Measurements from ENCODE around the gene MECR.

MECR gene

GRCh38 chr1:29230553-29231378 lies at the start of gene MECR:
Gene MECR, minus strand, starts transcription at chr1:29230934. Its CDS starts 28 bp downstream, at chr1:29230906.
- peak; percentile 88 to 90 (median 90) for DNase-seq

GRCh38 chr1:29279951-29280391 lies 49.2 kb upstream of the MECR start:
- no peak for DNase-seq

GRCh38 chr1:29279406-29279805 lies 48.7 kb upstream of the MECR start:
- no peak for DNase-seq

GRCh38 chr1:29278124-29278523 lies 47.4 kb upstream of the MECR start:
- DNase-seq = no peak

- DNase-seq = no peak
Measured at GRCh38 chr1:29275435-29275834, 44.7 kb upstream of the MECR start.

- DNase-seq = no peak
Measured at GRCh38 chr1:29272147-29272907, 41.6 kb upstream of the MECR start.

GRCh38 chr1:29271724-29272123 lies 41.0 kb upstream of the MECR start:
- DNase-seq = no peak

GRCh38 chr1:29270929-29271521 lies 40.3 kb upstream of the MECR start:
- DNase-seq = no peak

GRCh38 chr1:29269382-29269781 lies 38.6 kb upstream of the MECR start:
- no peak for DNase-seq

GRCh38 chr1:29267321-29268070 lies 36.8 kb upstream of the MECR start:
- DNase-seq = no peak

GRCh38 chr1:29266912-29267311 lies 36.2 kb upstream of the MECR start:
- DNase-seq = no peak

- DNase-seq = no peak
Measured at GRCh38 chr1:29264773-29265389, 34.1 kb upstream of the MECR start.

- DNase-seq = no peak
Measured at GRCh38 chr1:29260531-29260930, 29.8 kb upstream of the MECR start.

GRCh38 chr1:29259802-29260441 lies 29.2 kb upstream of the MECR start:
- DNase-seq = peak in 1 of 4 experiments; percentile 16

- no peak for DNase-seq
Measured at GRCh38 chr1:29258976-29259801, 28.5 kb upstream of the MECR start.

GRCh38 chr1:29258189-29258975 lies 27.6 kb upstream of the MECR start:
- DNase-seq = no peak

GRCh38 chr1:29256979-29257804 lies 26.5 kb upstream of the MECR start:
- DNase-seq = no peak

- DNase-seq = no peak
Measured at GRCh38 chr1:29256394-29256793, 25.7 kb upstream of the MECR start.

GRCh38 chr1:29255134-29255666 lies 24.5 kb upstream of the MECR start:
- DNase-seq = no peak
